Mesenchymal stem cell (in vitro differentiated cells and primary cell): ENCODE measurements around the gene RPSA. TPM values are rescaled to one million over a fixed set of nuclear protein-coding genes. Genes with fewer than 3 reads are reported as not detected.

Source experiments
- DNase-seq: peaks from one replicate; pipeline ENCODE4 v3.0.0-alpha.2; 2013
- H2AFZ ChIP-seq: one replicate; pipeline ENCODE4 v1.6.1; 2013; ENCODE audit warnings: low read depth, mild to moderate bottlenecking, control low read depth, inconsistent platforms, low read length, moderate library complexity
- H2AK5ac ChIP-seq: 2 replicates; pipeline ENCODE4 v1.6.1; 2013; ENCODE audit warnings: low read length, moderate library complexity, mild to moderate bottlenecking, inconsistent platforms; ENCODE audit not compliant: severe bottlenecking
- H2BK120ac ChIP-seq: one replicate; pipeline ENCODE4 v1.6.1; 2013; ENCODE audit warnings: low read depth, mild to moderate bottlenecking, inconsistent platforms, low read length, moderate library complexity
- H2BK12ac ChIP-seq, 2 experiments: one replicate each; pipeline ENCODE4 v1.6.1; 2013; ENCODE audit warnings: inconsistent platforms in 2 of 2, low read length in 2 of 2, mild to moderate bottlenecking in 2 of 2, moderate library complexity in 2 of 2, control low read depth in 1 of 2
- H2BK15ac ChIP-seq: one replicate; pipeline ENCODE4 v1.6.1; 2013; ENCODE audit warnings: mild to moderate bottlenecking, low read depth, inconsistent platforms; ENCODE audit not compliant: poor library complexity, severe bottlenecking
- H2BK5ac ChIP-seq: 2 replicates; pipeline ENCODE4 v1.6.1; 2013; ENCODE audit warnings: low read depth, mild to moderate bottlenecking, low read length, control low read depth, inconsistent platforms; ENCODE audit not compliant: poor library complexity, severe bottlenecking
- H3K14ac ChIP-seq, 2 experiments: one replicate each; pipeline ENCODE4 v1.6.1; 2013; ENCODE audit warnings: inconsistent platforms in 2 of 2, low read length in 2 of 2, control low read depth in 1 of 2, mild to moderate bottlenecking in 1 of 2, moderate library complexity in 1 of 2
- H3K18ac ChIP-seq, 2 experiments: one replicate each; pipeline ENCODE4 v1.6.1; 2013; ENCODE audit warnings: inconsistent platforms in 2 of 2, low read length in 2 of 2, control low read depth in 1 of 2, low read depth in 1 of 2, mild to moderate bottlenecking in 1 of 2
- H3K23ac ChIP-seq, 2 experiments: one replicate each; pipeline ENCODE4 v1.6.1; 2013; ENCODE audit warnings: inconsistent platforms in 2 of 2, low read length in 2 of 2, mild to moderate bottlenecking in 2 of 2, moderate library complexity in 2 of 2, control low read depth in 1 of 2
- H3K27ac ChIP-seq: 2 replicates; pipeline ENCODE4 v1.5.1; 2013; ENCODE audit warnings: mild to moderate bottlenecking, moderate library complexity, low read length, control low read depth, inconsistent platforms; ENCODE audit not compliant: poor library complexity, severe bottlenecking
- H3K27me3 ChIP-seq, 2 experiments: 2 replicates each; pipeline versions ENCODE4 v1.6.1 to v1.7.0; 2013; ENCODE audit warnings: low read length in 2 of 2, mild to moderate bottlenecking in 2 of 2, moderate library complexity in 2 of 2, control low read depth in 1 of 2, inconsistent platforms in 1 of 2; ENCODE audit not compliant: control insufficient read depth in 1 of 2, insufficient read depth in 1 of 2
- H3K36me3 ChIP-seq, 2 experiments: 2 replicates each; pipeline versions ENCODE4 v1.6.1 to v1.7.0; 2013; ENCODE audit warnings: low read length in 2 of 2, control low read depth in 1 of 2, inconsistent platforms in 1 of 2, low read depth in 1 of 2, mild to moderate bottlenecking in 1 of 2; ENCODE audit not compliant: insufficient read depth in 2 of 2, control insufficient read depth in 1 of 2
- H3K4ac ChIP-seq, 2 experiments: one replicate each; pipeline ENCODE4 v1.6.1; 2013; ENCODE audit warnings: inconsistent platforms in 2 of 2, low read length in 2 of 2, mild to moderate bottlenecking in 2 of 2, moderate library complexity in 2 of 2, control low read depth in 1 of 2, low read depth in 1 of 2
- H3K4me1 ChIP-seq: 2 replicates; pipeline ENCODE4 v1.6.1; 2013; ENCODE audit warnings: low read depth, low read length, control low read depth; ENCODE audit not compliant: control insufficient read depth, insufficient read depth
- H3K4me2 ChIP-seq: 2 replicates; pipeline ENCODE4 v1.6.1; 2013; ENCODE audit warnings: low read length, mild to moderate bottlenecking, inconsistent platforms; ENCODE audit not compliant: poor library complexity, severe bottlenecking
- H3K4me3 ChIP-seq, 2 experiments: 2 replicates each; pipeline versions ENCODE4 v1.5.1 to v1.7.0; 2013; ENCODE audit warnings: low read length in 2 of 2, mild to moderate bottlenecking in 2 of 2, control low read depth in 1 of 2, low read depth in 1 of 2; ENCODE audit not compliant: insufficient read depth in 1 of 2
- H3K79me1 ChIP-seq: replicated peaks from 2 replicates; pipeline ENCODE4 v1.6.1; 2013; ENCODE audit warnings: mild to moderate bottlenecking, control low read depth, low read length, inconsistent platforms; ENCODE audit not compliant: poor library complexity, severe bottlenecking
- H3K9ac ChIP-seq: 2 replicates; pipeline ENCODE4 v1.7.0; 2013; ENCODE audit warnings: mild to moderate bottlenecking, low read length, moderate library complexity
- H3K9me3 ChIP-seq: 2 replicates; pipeline ENCODE4 v1.7.0; 2013; ENCODE audit warnings: mild to moderate bottlenecking, low read length; ENCODE audit not compliant: control insufficient read depth
- H4K8ac ChIP-seq: one replicate; pipeline ENCODE4 v1.6.1; 2013; ENCODE audit warnings: inconsistent platforms, mild to moderate bottlenecking, low read length, moderate library complexity
- H4K91ac ChIP-seq: one replicate; pipeline ENCODE4 v1.6.1; 2013; ENCODE audit warnings: mild to moderate bottlenecking, low read length, inconsistent platforms
- WGBS: methylation state at CpG from one replicate; pipeline ENCODE4 v1.1.7; 2013; ENCODE audit warnings: mixed read lengths; 5-methylcytosine and 5-hydroxymethylcytosine counted together
- polyA plus RNA-seq, 2 experiments: library from polyadenylated mRNA; stranded (reverse); fragments of 200-250 nt; gene quantifications; one replicate each; pipeline ENCODE4 v1.2.3, GENCODE V29; 2013

RPSA gene
- 1,855 TPM for polyA plus RNA-seq (2013, experiment 1 of 2)
- 1,954 TPM for polyA plus RNA-seq (2013, experiment 2 of 2)

DNA sequence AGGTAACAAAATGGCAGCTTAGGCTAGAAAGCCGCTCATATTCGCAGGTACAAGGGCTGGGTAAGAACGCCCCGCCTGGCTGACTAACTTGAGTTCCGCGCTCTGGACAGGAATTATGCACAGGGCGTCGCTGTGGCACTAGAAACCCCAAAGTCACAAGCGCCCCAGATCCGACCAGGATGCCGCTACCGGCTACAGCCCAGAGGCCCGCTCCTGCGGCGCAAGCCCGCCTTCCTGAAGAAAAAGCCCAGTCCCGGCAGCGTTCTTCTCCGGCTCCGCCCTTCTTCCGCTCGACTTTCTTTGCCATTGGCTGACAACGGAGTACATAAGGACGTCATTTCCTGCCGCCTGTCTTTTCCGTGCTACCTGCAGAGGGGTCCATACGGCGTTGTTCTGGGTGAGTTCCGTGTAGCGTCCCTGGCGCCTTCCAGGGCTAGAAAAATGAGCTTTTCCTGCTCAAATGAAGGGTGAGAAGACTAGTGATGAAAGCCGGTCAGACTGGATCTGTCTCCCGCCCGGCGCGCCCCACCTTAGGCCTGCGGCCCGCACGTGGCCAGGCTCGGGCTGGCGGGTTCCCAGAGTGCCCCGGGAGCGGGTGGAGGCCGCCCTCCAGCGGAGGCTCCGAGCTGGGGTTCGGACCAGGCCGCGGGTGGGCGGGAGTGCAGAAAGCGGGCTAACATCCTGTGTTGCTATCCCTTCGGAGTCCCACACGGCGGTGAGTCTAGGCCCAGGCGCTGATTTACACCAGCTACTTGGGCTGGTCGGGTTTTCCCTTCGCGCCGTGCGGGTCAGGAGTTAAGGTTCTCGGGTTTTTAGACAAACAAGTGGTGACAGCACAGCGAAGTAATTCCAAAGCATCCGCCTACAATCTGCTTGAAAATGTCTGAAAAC lies at the start of gene RPSA:
TSS of gene RPSA (plus strand) at position 353 of the 891 bp plus-strand sequence. CDS start 934 bp downstream, outside the sequence.
- Histone ChIP-seq H2BK12ac (no peak within 1 kb of the TSS), H3K4me1 (peaks cover 13% of the 10 kb centered on the region), H3K14ac (no peak within 1 kb of the TSS), H3K4ac (peak within 1 kb of the TSS; percentile 86 to 99), H2AFZ (peak within 1 kb of the TSS; percentile 79), H2AK5ac (peak within 1 kb of the TSS; percentile 75), H4K91ac (peak within 1 kb of the TSS; percentile 91), H2BK120ac (peak within 1 kb of the TSS; percentile 15), H3K27ac (peak within 1 kb of the TSS; percentile 91), H3K4me2 (peak within 1 kb of the TSS; percentile 79), H4K8ac (peak within 1 kb of the TSS; percentile 94), H3K79me1 (peaks cover 11% of the 10 kb centered on the region), H3K23ac (peak within 1 kb of the TSS in 1 of 2 experiments; percentile 96), H2BK15ac (no peak within 1 kb of the TSS), H3K9me3 (no peaks in the 10 kb centered on the region), H3K27me3 (no peaks in the 10 kb centered on the region), H3K36me3 (peaks cover 30 to 39% of the 10 kb centered on the region in 2 experiments), H3K18ac (peak within 1 kb of the TSS; percentile 91 to 97), H3K9ac (peak within 1 kb of the TSS; percentile 99), H3K4me3 (peak within 1 kb of the TSS; percentile 79 to 96), H2BK5ac (no peak within 1 kb of the TSS)
- WGBS, result under 1% methylated on average over 63 of the region's 63 CpGs
- DNase-seq, result peak; percentile 97

DNA sequence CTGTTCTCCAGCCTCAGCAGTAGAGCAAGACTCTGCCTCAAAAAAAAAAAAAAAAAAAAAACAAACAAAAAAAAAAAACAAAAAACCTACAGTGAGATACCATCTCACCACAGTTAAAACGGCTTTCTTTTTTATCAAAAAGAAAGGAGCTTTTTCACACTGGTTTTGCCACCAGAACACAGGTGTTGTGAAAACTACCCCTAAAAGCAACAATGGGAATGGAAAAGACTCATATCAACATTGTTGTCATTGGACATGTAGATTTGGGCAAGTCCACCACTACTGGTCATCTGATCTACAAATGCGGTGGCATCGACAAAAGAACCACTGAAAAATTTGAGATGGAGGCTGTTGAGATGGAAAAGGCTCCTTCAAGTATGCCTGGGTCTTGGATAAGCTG lies 48.2 kb upstream of the RPSA start:
- Histone ChIP-seq H2BK120ac (no peak overlapping the region), H3K27ac (no peak overlapping the region), H2BK15ac (no peak overlapping the region), H3K4ac (no peak overlapping the region), H4K8ac (no peak overlapping the region), H3K4me1 (no peaks in the 10 kb centered on the region), H3K9me3 (no peaks in the 10 kb centered on the region), H3K9ac (no peak overlapping the region), H4K91ac (no peak overlapping the region), H2AK5ac (no peak overlapping the region), H2BK12ac (no peak overlapping the region), H3K23ac (no peak overlapping the region), H3K36me3 (no peaks in the 10 kb centered on the region), H3K14ac (no peak overlapping the region), H3K4me3 (no peak overlapping the region), H3K4me2 (no peak overlapping the region), H3K27me3 (peaks cover 0 to 9% of the 10 kb centered on the region in 2 experiments), H3K79me1 (no peaks in the 10 kb centered on the region), H2AFZ (no peak overlapping the region), H2BK5ac (no peak overlapping the region), H3K18ac (no peak overlapping the region)
- no peak for DNase-seq
- WGBS, result 75% methylated on average over 3 of the region's 3 CpGs

DNA sequence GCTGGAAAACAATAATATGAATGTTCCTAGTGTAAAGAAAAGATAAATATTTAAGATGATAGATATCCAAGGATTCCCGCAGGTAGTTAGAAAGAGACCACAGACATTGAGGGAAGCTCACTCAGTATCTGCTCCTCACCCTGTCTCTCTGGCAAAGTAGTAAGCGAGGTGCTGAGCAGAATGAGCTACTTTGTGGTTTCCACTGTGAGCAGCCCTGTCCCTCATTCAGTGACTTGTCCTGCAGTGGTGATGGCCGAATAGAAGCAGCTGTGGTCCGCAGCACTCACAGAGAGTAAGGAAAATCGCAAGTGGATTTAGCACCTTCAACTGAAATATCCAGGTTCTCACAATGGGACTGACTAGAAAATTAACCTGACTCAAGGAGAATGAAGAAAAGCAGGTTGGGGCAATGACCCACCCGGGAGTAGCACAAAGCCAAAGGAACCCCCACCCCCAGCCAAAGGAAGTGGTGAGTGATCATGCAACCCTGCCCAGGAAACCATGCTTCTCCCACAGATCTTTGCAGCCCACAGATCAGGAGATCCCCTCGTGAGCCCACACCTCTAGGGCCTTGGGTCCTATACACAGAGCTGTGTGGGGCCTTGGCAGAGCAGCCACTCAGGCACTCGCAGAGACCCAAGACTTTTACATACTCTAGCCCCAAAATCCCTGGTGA lies 45.1 kb upstream of the RPSA start:
- H3K27me3 ChIP-seq, result peaks cover 0 to 9% of the 10 kb centered on the region in 2 experiments
- H3K23ac ChIP-seq, result no peak overlapping the region
- no peak overlapping the region for H3K4ac ChIP-seq
- H2AK5ac ChIP-seq, result no peak overlapping the region
- H3K9me3 ChIP-seq, result no peaks in the 10 kb centered on the region
- no peak overlapping the region for H3K4me2 ChIP-seq
- H3K9ac ChIP-seq, result no peak overlapping the region
- no peaks in the 10 kb centered on the region for H3K4me1 ChIP-seq
- H2BK12ac ChIP-seq, result no peak overlapping the region
- no peak for DNase-seq
- H3K36me3 ChIP-seq, result no peaks in the 10 kb centered on the region
- H4K8ac ChIP-seq, result peak overlapping the region; percentile 28
- H2BK5ac ChIP-seq, result no peak overlapping the region
- no peak overlapping the region for H2BK15ac ChIP-seq
- no peak overlapping the region for H2BK120ac ChIP-seq
- WGBS, result 80% methylated on average over 8 of the region's 8 CpGs
- no peak overlapping the region for H3K27ac ChIP-seq
- H2AFZ ChIP-seq, result no peak overlapping the region
- no peak overlapping the region for H4K91ac ChIP-seq
- no peak overlapping the region for H3K14ac ChIP-seq
- no peak overlapping the region for H3K18ac ChIP-seq
- no peak overlapping the region for H3K4me3 ChIP-seq
- no peaks in the 10 kb centered on the region for H3K79me1 ChIP-seq

DNA sequence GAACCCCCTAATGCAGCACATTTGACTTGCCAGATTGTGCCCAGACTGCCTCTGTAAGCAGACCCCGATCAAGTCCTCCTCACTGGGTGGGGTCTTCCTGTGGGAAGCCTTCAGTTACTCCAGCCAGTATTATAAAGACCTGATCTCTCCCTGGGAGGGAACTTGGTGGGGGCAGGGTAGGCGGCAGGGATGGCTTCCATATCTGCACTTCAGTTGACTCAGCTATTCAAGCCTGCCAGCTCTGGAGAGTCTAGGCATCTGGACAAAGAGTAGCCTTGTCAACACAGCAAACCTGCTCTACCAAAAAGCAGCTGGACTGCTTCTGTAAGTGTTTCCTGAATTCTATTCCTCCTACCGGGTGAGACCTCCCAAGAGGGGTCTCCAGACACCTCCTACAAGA lies 44.3 kb upstream of the RPSA start:
- H2AK5ac ChIP-seq, result no peak overlapping the region
- H3K4me1 ChIP-seq, result no peaks in the 10 kb centered on the region
- no peak overlapping the region for H2BK5ac ChIP-seq
- H2BK120ac ChIP-seq, result no peak overlapping the region
- no peak overlapping the region for H3K14ac ChIP-seq
- H3K18ac ChIP-seq, result no peak overlapping the region
- no peaks in the 10 kb centered on the region for H3K9me3 ChIP-seq
- no peak for DNase-seq
- no peak overlapping the region for H2AFZ ChIP-seq
- no peak overlapping the region for H3K4ac ChIP-seq
- no peak overlapping the region for H3K4me2 ChIP-seq
- no peak overlapping the region for H3K27ac ChIP-seq
- H3K36me3 ChIP-seq, result no peaks in the 10 kb centered on the region
- no peaks in the 10 kb centered on the region for H3K79me1 ChIP-seq
- no peak overlapping the region for H4K91ac ChIP-seq
- H2BK12ac ChIP-seq, result no peak overlapping the region
- H3K4me3 ChIP-seq, result no peak overlapping the region
- H2BK15ac ChIP-seq, result no peak overlapping the region
- H4K8ac ChIP-seq, result no peak overlapping the region
- H3K9ac ChIP-seq, result no peak overlapping the region
- peaks cover 0 to 9% of the 10 kb centered on the region in 2 experiments for H3K27me3 ChIP-seq
- H3K23ac ChIP-seq, result no peak overlapping the region
- 59% methylated on average over 3 of the region's 3 CpGs for WGBS
